Endothelial cell of umbilical vein (primary cell): ENCODE data around the gene KRT222.

Experiments
- CTCF ChIP-seq, 2 donors: IDR thresholded peaks; 1 replicate in 1 of 2; 2 replicates in 1 of 2; pipeline ENCODE4 v1.5.1; 2011; ENCODE audit warnings: low read length in 2 of 2, mild to moderate bottlenecking in 2 of 2, moderate library complexity in 2 of 2, control low read depth in 1 of 2, inconsistent platforms in 1 of 2, low read depth in 1 of 2; ENCODE audit not compliant: insufficient read depth in 1 of 2; ENCODE audit errors: extremely low read depth in 1 of 2
- EZH2 ChIP-seq: IDR thresholded peaks from 2 replicates; pipeline ENCODE4 v1.6.1; 2012; ENCODE audit warnings: borderline replicate concordance, low read depth, mild to moderate bottlenecking, moderate library complexity, low read length, inconsistent platforms; ENCODE audit not compliant: severe bottlenecking
- FOS ChIP-seq: IDR thresholded peaks from 2 replicates; pipeline ENCODE4 v1.6.1; 2011; ENCODE audit warnings: mild to moderate bottlenecking, low read length, moderate library complexity, borderline replicate concordance; ENCODE audit not compliant: insufficient read depth
- GATA2 ChIP-seq: IDR thresholded peaks from 2 replicates; pipeline ENCODE4 v1.7.0; 2011; ENCODE audit warnings: low read depth, mild to moderate bottlenecking, moderate library complexity, mixed read lengths, low read length; ENCODE audit not compliant: insufficient read length, insufficient read depth
- JUN ChIP-seq: IDR thresholded peaks from 2 replicates; pipeline ENCODE4 v1.6.1; 2011; ENCODE audit warnings: borderline replicate concordance, low read depth; ENCODE audit not compliant: insufficient read length, insufficient read depth
- MAX ChIP-seq: IDR thresholded peaks from 2 replicates; pipeline ENCODE4 v1.6.1; 2011; ENCODE audit not compliant: insufficient read depth, insufficient read length
- MYC ChIP-seq: IDR thresholded peaks from one replicate; pipeline ENCODE4 v1.6.1; 2011; ENCODE audit warnings: mild to moderate bottlenecking, low read depth, low read length
- POLR2A ChIP-seq: IDR thresholded peaks from 2 replicates; pipeline ENCODE4 v1.6.1; 2012; ENCODE audit warnings: low read depth, mild to moderate bottlenecking, control low read depth, low read length
- POLR2AphosphoS5 ChIP-seq: IDR thresholded peaks from 2 replicates; pipeline ENCODE4 v1.6.1; 2012; ENCODE audit warnings: low read depth, mild to moderate bottlenecking, control low read depth, low read length, moderate library complexity; ENCODE audit not compliant: insufficient read depth

GRCh38 chr17:40617678-40618240 is 47.2 kb downstream of the KRT222 start:
- TF ChIP-seq CTCF (IDR thresholded peaks at IDR 0.05; ENCODE audit: extremely low read depth in 1 of 2, insufficient read depth in 1 of 2, low read depth in 1 of 2, low read length in 2 of 2) (no peak), POLR2A (no peak), POLR2AphosphoS5 (no peak), EZH2 (no peak), FOS (no peak), MAX (no peak), JUN (no peak), MYC (no peak), GATA2 (no peak)
